ENCODE results near the gene SFRP4. TPM values are rescaled to one million over a fixed set of nuclear protein-coding genes. Genes with fewer than 3 reads are reported as not detected.

SFRP4 gene
- total and polyA plus RNA-seq, 2 of the 8 experiments (the other 6 are each of a cell fraction or from before 2014, with no cell fraction given): 0.03 TPM; not detected in 1

- Histone ChIP-seq H2BK15ac (ENCODE audit: low read length) (no peak overlapping the region), H3K27ac (ENCODE audit: low read depth, low read length) (no peak overlapping the region), H4K8ac (ENCODE audit: extremely low read depth, insufficient read depth, low read length) (no peak overlapping the region), H2BK12ac (ENCODE audit: low read depth, low read length) (no peak overlapping the region), H3K4me1 (replicated peaks in 1 of 4; ENCODE audit: control insufficient read depth in 3 of 4, insufficient read depth in 4 of 4, low read length in 3 of 4) (no peaks in the 10 kb centered on the region), H3K79me1 (ENCODE audit: low read depth, low read length) (no peaks in the 10 kb centered on the region), H3K9ac (replicated peaks in 1 of 4; ENCODE audit: extremely low read depth in 1 of 4, low read depth in 3 of 4, low read length in 3 of 4) (no peak overlapping the region), H2AK5ac (ENCODE audit: low read depth, low read length) (no peak overlapping the region), H4K5ac (ENCODE audit: insufficient read length, low read depth, low read length) (no peak overlapping the region), H2AFZ (ENCODE audit: low read length) (no peak overlapping the region), H2BK5ac (ENCODE audit: low read depth, low read length) (no peak overlapping the region), H4K20me1 (replicated peaks in 1 of 2; ENCODE audit: control insufficient read depth in 1 of 2, insufficient read depth in 2 of 2, low read length in 2 of 2) (no peaks in the 10 kb centered on the region), H3K4ac (replicated peaks; ENCODE audit: insufficient read length, low read depth, low read length) (no peak overlapping the region), H2BK20ac (ENCODE audit: low read length) (no peak overlapping the region), H3K4me3 (ENCODE audit: extremely low read depth in 1 of 4, insufficient read depth in 2 of 4, low read depth in 3 of 4, low read length in 4 of 4) (no peak overlapping the region), H3K18ac (ENCODE audit: extremely low read depth, low read length) (no peak overlapping the region), H3K23me2 (ENCODE audit: low read depth, low read length) (no peaks in the 10 kb centered on the region), H3K9me3 (ENCODE audit: insufficient read depth in 2 of 2, low read depth in 1 of 2, low read length in 1 of 2) (no peaks in the 10 kb centered on the region), H3K56ac (replicated peaks; ENCODE audit: insufficient read length, low read depth, low read length) (no peak overlapping the region), H3K27me3 (replicated peaks in 1 of 4; ENCODE audit: control insufficient read depth in 3 of 4, extremely low read depth in 1 of 4, insufficient read depth in 3 of 4, low read length in 3 of 4) (no peaks in the 10 kb centered on the region), H3K4me2 (ENCODE audit: insufficient read depth in 1 of 2, low read depth in 2 of 2, low read length in 2 of 2) (no peak overlapping the region), H3K36me3 (ENCODE audit: control insufficient read depth in 2 of 4, insufficient read depth in 4 of 4, low read length in 3 of 4) (no peaks in the 10 kb centered on the region), H3K14ac (ENCODE audit: insufficient read length) (no peak overlapping the region), H4K91ac (replicated peaks; ENCODE audit: insufficient read length, low read length) (no peak overlapping the region), H2BK120ac (replicated peaks; ENCODE audit: low read depth, low read length) (no peak overlapping the region), H3K23ac (ENCODE audit: insufficient read length) (no peak overlapping the region), H3K79me2 (ENCODE audit: control insufficient read depth in 1 of 2, insufficient read depth in 2 of 2, low read length in 2 of 2) (no peaks in the 10 kb centered on the region)
- ChIA-PET CTCF (ENCODE audit: partially characterized antibody) (no interaction called here), POLR2A (ENCODE audit: partially characterized antibody) (no interaction called here)
- FAIRE-seq (no peak), DNase-seq (ENCODE audit: low read depth in 1 of 2, low spot score in 2 of 2) (no peak)
- no peak for TF ChIP-seq YY1 (IDR thresholded peaks at IDR 0.05; ENCODE audit: low read depth, low read length)
- no peak for TF ChIP-seq KDM5A (IDR thresholded peaks at IDR 0.05; ENCODE audit: low read length)
- TF ChIP-seq GTF2F1 (IDR thresholded peaks at IDR 0.05; ENCODE audit: borderline replicate concordance, low read depth, low read length): no peak
- no peak for TF ChIP-seq JUND (IDR thresholded peaks at IDR 0.05; ENCODE audit: low read length)
- no peak for TF ChIP-seq SP1 (IDR thresholded peaks at IDR 0.05; ENCODE audit: low read depth, low read length)
- TF ChIP-seq NANOG (IDR thresholded peaks at IDR 0.05; ENCODE audit: insufficient read depth, low read depth, low read length, poor library complexity, severe bottlenecking): no peak
- 83% methylated on average over 5 of the region's 5 CpGs; no CpG with 5 or more reads in 1 of the 2 experiments for WGBS, 2 experiments (ENCODE audit: extremely low coverage in 1 of 2, insufficient coverage in 1 of 2, insufficient read length in 1 of 2, insufficient replicate concordance in 2 of 2, low coverage in 1 of 2, low lambda C conversion rate in 2 of 2, missing lambda C conversion rate in 1 of 2)
Observed at GRCh38 chr7:37964196-37964595, 47.6 kb upstream of the SFRP4 start.

Measured in H1 (cell line).